HepG2 (cell line): ENCODE results near the gene TTBK2.

Experiments used
- BATF2 ChIP-seq: sonication (generic); formaldehyde crosslinking; IDR thresholded peaks from 2 replicates; pipeline ENCODE4 v1.8.0; 2022; ENCODE audit warnings: mild to moderate bottlenecking, missing genetic modification reagents, moderate library complexity
- CTCF ChIP-seq: sonication (generic); formaldehyde crosslinking; IDR thresholded peaks from 2 replicates; pipeline ENCODE4 v1.5.0; 2020; ENCODE audit warnings: mild to moderate bottlenecking, missing genetic modification reagents, moderate library complexity
- ESRRA ChIP-seq: sonication (generic); formaldehyde crosslinking; IDR thresholded peaks from 2 replicates; pipeline ENCODE4 v1.5.1; 2020; ENCODE audit warnings: mild to moderate bottlenecking, low read depth, missing genetic modification reagents
- POLR2A ChIP-seq, 2 experiments: IDR thresholded peaks; 2 replicates each; pipeline ENCODE4 v1.6.1; 2011; ENCODE audit warnings: low read depth in 2 of 2, low read length in 2 of 2, mild to moderate bottlenecking in 1 of 2, moderate library complexity in 1 of 2; ENCODE audit not compliant: insufficient read depth in 1 of 2
- ZNF207 ChIP-seq: fragments of 450-650 bp; IDR thresholded peaks from 2 replicates; pipeline ENCODE4 v1.6.1; 2016; ENCODE audit warnings: antibody characterized with exemption, borderline replicate concordance
- ZNF275 ChIP-seq: sonication (generic); formaldehyde crosslinking; IDR thresholded peaks from 2 replicates; pipeline ENCODE4 v1.8.0; 2022; ENCODE audit warnings: missing genetic modification reagents, mild to moderate bottlenecking, inconsistent platforms, borderline replicate concordance

GRCh38 chr15:42825599-42825998 lies 95.0 kb downstream of the TTBK2 start:
- no peak for TF ChIP-seq ZNF207
- TF ChIP-seq POLR2A (IDR thresholded peaks at IDR 0.05; ENCODE audit: insufficient read depth in 1 of 2, low read depth in 2 of 2, low read length in 2 of 2) = no peak
- TF ChIP-seq ZNF275 (CRISPR knock-in tag) = no peak
- no peak for TF ChIP-seq ESRRA (CRISPR knock-in tag)
- no peak for TF ChIP-seq BATF2 (CRISPR knock-in tag)
- no peak for TF ChIP-seq CTCF (CRISPR knock-in tag)
